Measurements from ENCODE around the gene NHS. TPM values are rescaled to one million over a fixed set of nuclear protein-coding genes. Genes with fewer than 3 reads are reported as not detected.

Gene NHS
- total and polyA plus RNA-seq, 3 donors from 2014 or later: 4.8 to 25.7 (median 21.8) TPM

GRCh38 chrX:17373337-17373736 lies 1.7 kb upstream of the NHS start:
- Histone ChIP-seq H3K4me1 (no peaks in the 10 kb centered on the region), H3K36me3 (ENCODE audit: low read depth, missing control alignments) (no peaks in the 10 kb centered on the region), H3K9me3 (no peaks in the 10 kb centered on the region), H3K27ac (no peak overlapping the region), H3K27me3 (no peaks in the 10 kb centered on the region), H3K4me3 (no peak overlapping the region)
- TF ChIP-seq, protein P1, sequence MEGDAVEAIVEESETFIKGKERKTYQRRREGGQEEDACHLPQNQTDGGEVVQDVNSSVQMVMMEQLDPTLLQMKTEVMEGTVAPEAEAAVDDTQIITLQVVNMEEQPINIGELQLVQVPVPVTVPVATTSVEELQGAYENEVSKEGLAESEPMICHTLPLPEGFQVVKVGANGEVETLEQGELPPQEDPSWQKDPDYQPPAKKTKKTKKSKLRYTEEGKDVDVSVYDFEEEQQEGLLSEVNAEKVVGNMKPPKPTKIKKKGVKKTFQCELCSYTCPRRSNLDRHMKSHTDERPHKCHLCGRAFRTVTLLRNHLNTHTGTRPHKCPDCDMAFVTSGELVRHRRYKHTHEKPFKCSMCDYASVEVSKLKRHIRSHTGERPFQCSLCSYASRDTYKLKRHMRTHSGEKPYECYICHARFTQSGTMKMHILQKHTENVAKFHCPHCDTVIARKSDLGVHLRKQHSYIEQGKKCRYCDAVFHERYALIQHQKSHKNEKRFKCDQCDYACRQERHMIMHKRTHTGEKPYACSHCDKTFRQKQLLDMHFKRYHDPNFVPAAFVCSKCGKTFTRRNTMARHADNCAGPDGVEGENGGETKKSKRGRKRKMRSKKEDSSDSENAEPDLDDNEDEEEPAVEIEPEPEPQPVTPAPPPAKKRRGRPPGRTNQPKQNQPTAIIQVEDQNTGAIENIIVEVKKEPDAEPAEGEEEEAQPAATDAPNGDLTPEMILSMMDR (IDR thresholded peaks at IDR 0.05): no peak
- no peak for TF ChIP-seq POLR2A (IDR thresholded peaks at IDR 0.05)
- no peak for DNase-seq
- intact Hi-C loops (cut with DNase I; ENCODE audit: low total_unique reads): loop anchor here (10.0 kb wide), 2 partner anchors 129 to 211 kb away; no protein-coding TSS in a partner anchor
- WGBS, 2 donors: 38 to 64% methylated on average over 2 to 3 of the region's 3 CpGs

DNA sequence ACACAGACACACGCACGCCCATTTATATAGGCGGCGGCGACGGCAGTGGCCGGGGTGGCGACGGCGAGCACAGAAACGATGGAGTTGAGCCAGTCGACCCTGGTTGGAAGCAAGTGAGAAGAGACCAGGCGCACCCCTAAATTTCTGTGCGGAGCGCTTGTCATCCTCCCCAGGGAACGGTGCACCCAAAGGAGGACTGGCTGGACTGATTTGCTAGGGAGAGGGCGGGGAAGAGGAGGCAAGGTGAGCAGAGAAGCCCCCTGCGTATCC lies 302 bp downstream of the NHS start:
- H3K4me1 ChIP-seq: no peaks in the 10 kb centered on the region
- no peaks in the 10 kb centered on the region for H3K27me3 ChIP-seq
- no peak for TF ChIP-seq POLR2A (IDR thresholded peaks at IDR 0.05)
- TF ChIP-seq, protein P1 (IDR thresholded peaks at IDR 0.05): no peak
- WGBS, 2 donors: 0% methylated on average over 5 of the region's 18 CpGs; no CpG with 5 or more reads in 1 of the 2 donors
- H3K36me3 ChIP-seq (ENCODE audit: low read depth, missing control alignments): no peaks in the 10 kb centered on the region
- peak overlapping the region; percentile 60 to 74 for H3K4me3 ChIP-seq
- no peaks in the 10 kb centered on the region for H3K9me3 ChIP-seq
- peak overlapping the region; percentile 76 to 79 for H3K27ac ChIP-seq
- intact Hi-C loops (cut with DNase I; ENCODE audit: low total_unique reads): loop anchor here (10.0 kb wide), 2 partner anchors 131 to 209 kb away; no protein-coding TSS in a partner anchor
- DNase-seq: no peak

DNA sequence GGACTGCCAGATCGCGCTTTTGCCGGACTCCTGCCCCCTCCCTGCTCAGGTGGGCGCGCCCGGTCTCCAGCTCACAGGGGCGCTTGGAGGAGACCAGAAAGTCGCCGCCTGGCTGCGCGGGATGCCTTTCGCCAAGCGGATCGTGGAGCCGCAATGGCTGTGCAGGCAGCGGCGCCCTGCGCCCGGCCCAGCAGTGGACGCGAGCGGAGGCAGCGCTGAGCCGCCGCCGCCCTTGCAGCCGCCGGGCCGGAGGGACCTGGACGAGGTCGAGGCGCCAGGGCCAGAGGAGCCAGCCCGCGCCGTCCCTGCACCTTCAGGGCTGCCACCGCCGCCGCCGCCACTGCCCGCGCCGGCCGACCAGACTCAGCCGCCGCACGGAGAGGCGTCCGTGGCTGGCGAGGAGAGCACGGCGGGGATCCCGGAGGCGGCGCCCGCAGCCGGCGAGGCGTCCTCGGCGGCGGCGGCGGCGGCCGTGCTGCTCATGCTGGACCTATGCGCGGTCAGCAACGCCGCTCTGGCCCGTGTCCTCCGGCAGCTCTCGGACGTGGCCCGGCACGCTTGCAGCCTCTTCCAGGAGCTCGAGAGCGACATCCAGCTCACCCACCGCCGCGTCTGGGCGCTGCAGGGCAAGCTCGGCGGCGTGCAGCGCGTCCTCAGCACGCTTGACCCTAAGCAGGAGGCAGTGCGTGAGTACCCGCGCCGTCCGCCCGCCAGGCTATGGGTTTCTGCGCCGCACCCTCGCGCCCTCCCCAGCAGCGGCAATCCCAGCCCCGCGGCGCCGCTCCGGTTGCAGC lies 834 bp downstream of the NHS start:
- peak overlapping the region; percentile 60 to 74 for H3K4me3 ChIP-seq
- H3K27ac ChIP-seq: peak overlapping the region; percentile 76 to 79
- intact Hi-C loops (cut with DNase I; ENCODE audit: low total_unique reads): loop anchor here (10.0 kb wide), 2 partner anchors 131 to 209 kb away; no protein-coding TSS in a partner anchor
- DNase-seq: peak; percentile 16
- no peaks in the 10 kb centered on the region for H3K4me1 ChIP-seq
- 1% methylated on average over 31 of the region's 103 CpGs; no CpG with 5 or more reads in 1 of the 2 donors for WGBS, 2 donors
- H3K9me3 ChIP-seq: no peaks in the 10 kb centered on the region
- TF ChIP-seq, protein P1 (IDR thresholded peaks at IDR 0.05): no peak
- no peak for TF ChIP-seq POLR2A (IDR thresholded peaks at IDR 0.05)
- no peaks in the 10 kb centered on the region for H3K36me3 ChIP-seq (ENCODE audit: low read depth, missing control alignments)
- no peaks in the 10 kb centered on the region for H3K27me3 ChIP-seq

GRCh38 chrX:17376431-17377077 lies 1.6 kb downstream of the NHS start:
- H3K36me3 ChIP-seq (ENCODE audit: low read depth, missing control alignments): no peaks in the 10 kb centered on the region
- DNase-seq: peak; percentile 66
- intact Hi-C loops (cut with DNase I; ENCODE audit: low total_unique reads): loop anchor here (10.0 kb wide), 2 partner anchors 132 to 208 kb away; no protein-coding TSS in a partner anchor
- H3K4me3 ChIP-seq: peak overlapping the region; percentile 60 to 74
- no peaks in the 10 kb centered on the region for H3K4me1 ChIP-seq
- no peaks in the 10 kb centered on the region for H3K27me3 ChIP-seq
- 1% methylated on average over 12 of the region's 31 CpGs; no CpG with 5 or more reads in 1 of the 2 donors for WGBS, 2 donors
- peak overlapping the region; percentile 65 to 76 for H3K27ac ChIP-seq
- no peak for TF ChIP-seq POLR2A (IDR thresholded peaks at IDR 0.05)
- TF ChIP-seq, protein P1 (IDR thresholded peaks at IDR 0.05): no peak
- no peaks in the 10 kb centered on the region for H3K9me3 ChIP-seq
